SH-SY5Y (cell line): ENCODE data around the gene PRRC2A.

ENCODE experiments used
- GATA2 ChIP-seq: IDR thresholded peaks from 2 replicates; pipeline ENCODE4 v1.6.1; 2011; ENCODE audit warnings: mild to moderate bottlenecking, low read depth, low read length
- GATA3 ChIP-seq: IDR thresholded peaks from 2 replicates; pipeline ENCODE4 v1.6.1; 2011; ENCODE audit warnings: low read depth, mild to moderate bottlenecking, low read length, moderate library complexity

DNA sequence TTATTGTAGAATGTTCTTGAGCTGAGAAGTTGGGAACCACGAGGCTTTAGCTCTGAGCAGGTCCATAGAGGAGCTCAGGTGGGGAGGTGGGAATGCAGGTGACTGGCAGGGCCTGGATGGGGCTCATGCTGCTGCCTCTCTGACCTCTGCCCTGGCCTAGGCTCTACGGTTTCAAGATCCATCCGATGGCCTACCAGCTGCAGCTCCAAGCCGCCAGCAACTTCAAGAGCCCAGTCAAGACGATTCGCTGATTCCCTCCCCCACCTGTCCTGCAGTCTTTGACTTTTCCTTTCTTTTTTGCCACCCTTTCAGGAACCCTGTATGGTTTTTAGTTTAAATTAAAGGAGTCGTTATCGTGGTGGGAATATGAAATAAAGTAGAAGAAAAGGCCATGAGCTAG lies 49.2 kb downstream of the PRRC2A start, which contains the start of gene LY6G5B:
- TF ChIP-seq GATA2 (no peak), GATA3 (no peak)
